HEK293 (cell line): Measurements from ENCODE around the gene ZSCAN2.

Experiments used
- ELK4 ChIP-seq: IDR thresholded peaks from 2 replicates; pipeline ENCODE4 v1.6.1; 2011; ENCODE audit warnings: mild to moderate bottlenecking, low read depth, low read length, borderline replicate concordance
- IKZF3 ChIP-seq: fragments of 450-650 bp; IDR thresholded peaks from 2 replicates; pipeline ENCODE4 v1.5.0; 2018; ENCODE audit warnings: missing biosample characterization, mild to moderate bottlenecking, missing genetic modification characterization, moderate library complexity
- KLF9 ChIP-seq: fragments of 450-650 bp; formaldehyde crosslinking; IDR thresholded peaks from 2 replicates; pipeline ENCODE4 v1.5.1; 2016; ENCODE audit warnings: missing biosample characterization, missing genetic modification characterization, low read depth
- MEIS1 ChIP-seq: sonication (generic); formaldehyde crosslinking; IDR thresholded peaks from 2 replicates; pipeline ENCODE4 v1.8.1; 2022; ENCODE audit warnings: missing genetic modification reagents, mild to moderate bottlenecking, borderline replicate concordance
- MYNN ChIP-seq: fragments of 450-650 bp; formaldehyde crosslinking; IDR thresholded peaks from 2 replicates; pipeline ENCODE4 v1.5.1; 2016; ENCODE audit warnings: missing biosample characterization, missing genetic modification characterization, borderline replicate concordance
- PRDM10 ChIP-seq: fragments of 450-650 bp; formaldehyde crosslinking; IDR thresholded peaks from 2 replicates; pipeline ENCODE4 v1.5.1; 2016; ENCODE audit warnings: missing biosample characterization, missing genetic modification characterization
- SALL2 ChIP-seq: fragments of 450-650 bp; formaldehyde crosslinking; IDR thresholded peaks from 2 replicates; pipeline ENCODE4 v1.5.0; 2017; ENCODE audit warnings: missing biosample characterization, mild to moderate bottlenecking, missing genetic modification characterization, borderline replicate concordance
- YY1 ChIP-seq: fragments of 450-650 bp; formaldehyde crosslinking; IDR thresholded peaks from 2 replicates; pipeline ENCODE4 v1.5.1; 2018; ENCODE audit warnings: missing biosample characterization, missing genetic modification characterization
- ZBTB10 ChIP-seq: fragments of 450-650 bp; formaldehyde crosslinking; IDR thresholded peaks from 2 replicates; pipeline ENCODE4 v1.5.1; 2016; ENCODE audit warnings: missing biosample characterization, missing genetic modification characterization
- ZBTB11 ChIP-seq: fragments of 450-650 bp; formaldehyde crosslinking; conservative IDR thresholded peaks from 2 replicates; pipeline ENCODE4 v1.5.1; 2016; ENCODE audit warnings: low read depth, missing biosample characterization, missing genetic modification characterization
- ZBTB48 ChIP-seq: fragments of 450-650 bp; formaldehyde crosslinking; IDR thresholded peaks from 2 replicates; pipeline ENCODE4 v1.5.1; 2016; ENCODE audit warnings: missing biosample characterization, missing genetic modification characterization
- ZFHX2 ChIP-seq: fragments of 450-650 bp; formaldehyde crosslinking; conservative IDR thresholded peaks from 2 replicates; pipeline ENCODE4 v1.5.1; 2016; ENCODE audit warnings: missing biosample characterization, missing genetic modification characterization
- ZNF121 ChIP-seq: fragments of 450-650 bp; formaldehyde crosslinking; IDR thresholded peaks from 2 replicates; pipeline ENCODE4 v1.5.1; 2016; ENCODE audit warnings: missing biosample characterization, missing genetic modification characterization
- ZNF202 ChIP-seq: fragments of 450-650 bp; formaldehyde crosslinking; IDR thresholded peaks from 2 replicates; pipeline ENCODE4 v1.5.1; 2016; ENCODE audit warnings: missing biosample characterization, missing genetic modification characterization, borderline replicate concordance
- ZNF24 ChIP-seq: fragments of 450-650 bp; formaldehyde crosslinking; IDR thresholded peaks from 2 replicates; pipeline ENCODE4 v1.5.1; 2016; ENCODE audit warnings: missing biosample characterization, missing genetic modification characterization
- ZNF280C ChIP-seq: fragments of 450-650 bp; formaldehyde crosslinking; IDR thresholded peaks from 2 replicates; pipeline ENCODE4 v1.5.1; 2016; ENCODE audit warnings: missing biosample characterization, missing genetic modification characterization
- ZNF341 ChIP-seq: fragments of 450-650 bp; formaldehyde crosslinking; IDR thresholded peaks from 2 replicates; pipeline ENCODE4; 2016; ENCODE audit warnings: low read depth, missing biosample characterization, missing genetic modification characterization
- ZNF394 ChIP-seq: fragments of 450-650 bp; formaldehyde crosslinking; IDR thresholded peaks from 2 replicates; pipeline ENCODE4 v1.5.1; 2016; ENCODE audit warnings: missing biosample characterization, missing genetic modification characterization, mild to moderate bottlenecking, moderate library complexity, borderline replicate concordance
- ZNF473 ChIP-seq: fragments of 450-650 bp; formaldehyde crosslinking; IDR thresholded peaks from 2 replicates; pipeline ENCODE4 v1.5.1; 2017; ENCODE audit warnings: missing biosample characterization, missing genetic modification characterization
- ZNF48 ChIP-seq: fragments of 450-650 bp; formaldehyde crosslinking; IDR thresholded peaks from 2 replicates; pipeline ENCODE4 v1.5.1; 2016; ENCODE audit warnings: missing biosample characterization, missing genetic modification characterization
- ZNF510 ChIP-seq: fragments of 450-650 bp; formaldehyde crosslinking; IDR thresholded peaks from 2 replicates; pipeline ENCODE4 v1.5.1; 2018; ENCODE audit warnings: mild to moderate bottlenecking, missing genetic modification characterization, missing biosample characterization; ENCODE audit not compliant: insufficient replicate concordance
- ZNF544 ChIP-seq: fragments of 450-650 bp; formaldehyde crosslinking; IDR thresholded peaks from 2 replicates; pipeline ENCODE4 v1.5.0; 2017; ENCODE audit warnings: missing biosample characterization, missing genetic modification characterization
- ZNF560 ChIP-seq: fragments of 450-650 bp; formaldehyde crosslinking; IDR thresholded peaks from 2 replicates; pipeline ENCODE4 v1.5.1; 2017; ENCODE audit warnings: missing biosample characterization, missing genetic modification characterization, borderline replicate concordance
- ZNF561 ChIP-seq: fragments of 450-650 bp; IDR thresholded peaks from 2 replicates; pipeline ENCODE4 v1.5.1; 2018; ENCODE audit warnings: missing biosample characterization, missing genetic modification characterization, borderline replicate concordance
- ZNF785 ChIP-seq: fragments of 450-650 bp; formaldehyde crosslinking; IDR thresholded peaks from 2 replicates; pipeline ENCODE4 v1.5.1; 2016; ENCODE audit warnings: missing biosample characterization, missing genetic modification characterization

Gene ZSCAN2

GRCh38 chr15:84600687-84601554 lies at the start of gene ZSCAN2 (continued):
- TF ChIP-seq SALL2 (tag by site-specific recombination) (no peak), ELK4 (no peak), ZBTB48 (peak; percentile 79), IKZF3 (tag by site-specific recombination) (0 out of 2 replicates have a peak, but pooled peaks have one; percentile 37), YY1 (peak; percentile 34), KLF9 (tag by site-specific recombination) (peak; percentile 62), ZBTB11 (tag by site-specific recombination) (peak; percentile 49; the same call in 1 of the 2 replicates), ZNF560 (tag by site-specific recombination) (no peak), ZNF561 (tag by site-specific recombination) (peak; percentile 11; the same call in 1 of the 2 replicates), ZNF510 (no peak), ZNF202 (tag by site-specific recombination) (no peak), ZNF24 (tag by site-specific recombination) (no peak), ZNF544 (tag by site-specific recombination) (no peak), ZNF48 (tag by site-specific recombination) (no peak), ZNF121 (tag by site-specific recombination) (no peak), ZBTB10 (tag by site-specific recombination) (peak; percentile 95), ZNF394 (tag by site-specific recombination) (no peak), ZNF280C (tag by site-specific recombination) (no peak), ZNF341 (no peak), ZNF473 (no peak), MYNN (tag by site-specific recombination) (no peak; the same call in 1 of the 2 replicates), ZFHX2 (tag by site-specific recombination) (no peak), MEIS1 (CRISPR knock-in tag) (no peak), PRDM10 (tag by site-specific recombination) (0 out of 2 replicates have a peak, but pooled peaks have one; percentile 55), ZNF785 (tag by site-specific recombination) (peak; percentile 67; the same call in 1 of the 2 replicates)
